Naive B cell (primary cell): Measurements from ENCODE around the gene RNF126. TPM values are rescaled to one million over a fixed set of nuclear protein-coding genes. Genes with fewer than 3 reads are reported as not detected.
"Not testable (repeated sequence)": the region's sequence is repeated elsewhere in the genome, so short reads cannot be mapped to it uniquely, and the experiment has no call there.

Experiments
- ATAC-seq, 2 donors: fragments of 150-1000 bp; cut with Tn5 transposase; 2 replicates each; pipeline ENCODE4 v1.10.0; 2021; ENCODE audit warnings: low read depth in 2 of 2, mild to moderate bottlenecking in 2 of 2, moderate library complexity in 2 of 2
- DNase-seq: peaks from one replicate; pipeline ENCODE4 v3.0.0; 2022
- H3K27ac Mint-ChIP-seq, 6 donors: one replicate each; pipeline ENCODE4 v1.8.0; 2020 to 2022; ENCODE audit warnings: mild to moderate bottlenecking in 6 of 6, mixed read lengths in 6 of 6, moderate library complexity in 5 of 6, inconsistent platforms in 2 of 6
- H3K27me3 Mint-ChIP-seq, 3 donors: one replicate each; pipeline ENCODE4 v1.8.0; 2021 to 2022; ENCODE audit warnings: mixed read lengths in 3 of 3, mild to moderate bottlenecking in 1 of 3
- H3K36me3 Mint-ChIP-seq, 2 donors: one replicate each; pipeline ENCODE4 v1.8.0; 2020 to 2022; ENCODE audit warnings: mixed read lengths in 2 of 2, inconsistent platforms in 1 of 2, mild to moderate bottlenecking in 1 of 2
- H3K4me1 Mint-ChIP-seq, 3 donors: one replicate each; pipeline ENCODE4 v1.8.0; 2020 to 2022; ENCODE audit warnings: mixed read lengths in 3 of 3, inconsistent platforms in 1 of 3, mild to moderate bottlenecking in 1 of 3, moderate library complexity in 1 of 3
- H3K4me3 Mint-ChIP-seq, 8 donors: one replicate each; pipeline ENCODE4 v1.8.0; 2020 to 2022; ENCODE audit warnings: mild to moderate bottlenecking in 8 of 8, mixed read lengths in 8 of 8, moderate library complexity in 8 of 8, inconsistent platforms in 2 of 8
- H3K9me3 Mint-ChIP-seq, 7 donors: one replicate each; pipeline ENCODE4 v1.8.0; 2020 to 2022; ENCODE audit warnings: mixed read lengths in 7 of 7, mild to moderate bottlenecking in 5 of 7, inconsistent platforms in 2 of 7, moderate library complexity in 1 of 7
- polyA plus RNA-seq, 6 donors: library from polyadenylated mRNA; unstranded; fragments of 300-500 nt; fragmentation: Illumina TruSeq; gene quantifications; one replicate each; pipeline ENCODE4 v1.2.3, GENCODE V29; 2021; ENCODE audit warnings: low read depth in 6 of 6

Gene RNF126
- polyA plus RNA-seq, 6 donors from 2014 or later = 51.0 to 72.4 (median 59.1) TPM

GRCh38 chr19:666985-667573 is 4.1 kb upstream of the RNF126 start:
- Mint-ChIP-seq H3K4me1 (peaks cover 7 to 22% (median 22%) of the 10 kb centered on the region in 3 donors), H3K27me3 (peaks cover 0 to 16% (median 5%) of the 10 kb centered on the region in 3 donors), H3K27ac (peak overlapping the region in 1 of 6 donors; percentile 70), H3K4me3 (peak overlapping the region in 1 of 8 donors; percentile 15)
- H3K36me3 Mint-ChIP-seq, ATAC-seq, DNase-seq, H3K9me3 Mint-ChIP-seq: not testable (repeated sequence)

GRCh38 chr19:664913-665443 is 2.0 kb upstream of the RNF126 start:
- H3K36me3 Mint-ChIP-seq = no peaks in the 10 kb centered on the region
- H3K27me3 Mint-ChIP-seq = peaks cover 0 to 16% (median 5%) of the 10 kb centered on the region in 3 donors
- peak overlapping the region in 5 of 6 donors; percentile 39 to 92 (median 75) for H3K27ac Mint-ChIP-seq
- H3K9me3 Mint-ChIP-seq = peaks cover 0 to 3% (median 0%) of the 10 kb centered on the region in 7 donors
- DNase-seq = peak; percentile 73
- H3K4me1 Mint-ChIP-seq = peaks cover 23 to 42% (median 37%) of the 10 kb centered on the region in 3 donors
- H3K4me3 Mint-ChIP-seq = peak overlapping the region; percentile 60 to 97 (median 76)
- ATAC-seq = peak; percentile 10 to 15

- no peaks in the 10 kb centered on the region for H3K9me3 Mint-ChIP-seq
- H3K4me1 Mint-ChIP-seq = peaks cover 23 to 48% (median 42%) of the 10 kb centered on the region in 3 donors
- H3K27ac Mint-ChIP-seq = peak overlapping the region; percentile 72 to 97 (median 90)
- ATAC-seq (no peak), DNase-seq (no peak)
- peak overlapping the region; percentile 77 to 97 (median 85) for H3K4me3 Mint-ChIP-seq
- H3K27me3 Mint-ChIP-seq = peaks cover 0 to 10% (median 0%) of the 10 kb centered on the region in 3 donors
- no peaks in the 10 kb centered on the region for H3K36me3 Mint-ChIP-seq
Observed at GRCh38 chr19:663682-664117, 686 bp upstream of the RNF126 start.

- H3K27ac Mint-ChIP-seq = peak overlapping the region; percentile 89 to 99 (median 98)
- H3K4me1 Mint-ChIP-seq = peaks cover 23 to 52% (median 45%) of the 10 kb centered on the region in 3 donors
Observed at GRCh38 chr19:662207-662961, 630 bp downstream of the RNF126 start.

GRCh38 chr19:661427-662196 is 1.4 kb downstream of the RNF126 start:
- Mint-ChIP-seq H3K9me3 (no peaks in the 10 kb centered on the region), H3K4me3 (peak overlapping the region; percentile 93 to 100 (median 98)), H3K27ac (peak overlapping the region; percentile 89 to 99 (median 98)), H3K4me1 (peaks cover 23 to 52% (median 48%) of the 10 kb centered on the region in 3 donors), H3K36me3 (no peaks in the 10 kb centered on the region), H3K27me3 (peaks cover 0 to under 1% (median 0%) of the 10 kb centered on the region in 3 donors)
- peak; percentile 52 to 53 for ATAC-seq
- DNase-seq = peak; percentile 66

More at GRCh38 chr19:662207-662961, 630 bp downstream of the RNF126 start:
- H3K4me3 Mint-ChIP-seq = peak overlapping the region; percentile 93 to 100 (median 98)
- no peaks in the 10 kb centered on the region for H3K9me3 Mint-ChIP-seq
- peaks cover 0 to 6% (median 0%) of the 10 kb centered on the region in 3 donors for H3K27me3 Mint-ChIP-seq
- peak; percentile 39 to 45 for ATAC-seq
- no peaks in the 10 kb centered on the region for H3K36me3 Mint-ChIP-seq
- peak; percentile 73 for DNase-seq

- DNase-seq = no peak
- peaks cover 28 to 59% (median 53%) of the 10 kb centered on the region in 3 donors for H3K4me1 Mint-ChIP-seq
- no peaks in the 10 kb centered on the region for H3K9me3 Mint-ChIP-seq
- no peaks in the 10 kb centered on the region for H3K27me3 Mint-ChIP-seq
- peak overlapping the region; percentile 93 to 100 (median 98) for H3K4me3 Mint-ChIP-seq
- H3K27ac Mint-ChIP-seq = peak overlapping the region; percentile 89 to 99 (median 98)
- ATAC-seq = no peak
- no peaks in the 10 kb centered on the region for H3K36me3 Mint-ChIP-seq
Observed at GRCh38 chr19:660793-661426, 2.1 kb downstream of the RNF126 start.

GRCh38 chr19:658916-659839 is 3.8 kb downstream of the RNF126 start:
- H3K27me3 Mint-ChIP-seq = no peaks in the 10 kb centered on the region
- no peaks in the 10 kb centered on the region for H3K36me3 Mint-ChIP-seq
- ATAC-seq = no peak
- H3K9me3 Mint-ChIP-seq = no peaks in the 10 kb centered on the region
- DNase-seq = no peak
- peak overlapping the region in 5 of 6 donors; percentile 77 to 98 (median 95) for H3K27ac Mint-ChIP-seq
- peak overlapping the region in 6 of 8 donors; percentile 47 to 97 (median 94) for H3K4me3 Mint-ChIP-seq
- peaks cover 37 to 63% (median 53%) of the 10 kb centered on the region in 3 donors for H3K4me1 Mint-ChIP-seq

GRCh38 chr19:658059-658839 is 4.8 kb downstream of the RNF126 start:
- Mint-ChIP-seq H3K9me3 (no peaks in the 10 kb centered on the region), H3K4me1 (peaks cover 33 to 61% (median 45%) of the 10 kb centered on the region in 3 donors), H3K27ac (peak overlapping the region in 2 of 6 donors; percentile 38 to 95), H3K36me3 (no peaks in the 10 kb centered on the region), H3K27me3 (no peaks in the 10 kb centered on the region), H3K4me3 (peak overlapping the region in 5 of 8 donors; percentile 38 to 97 (median 57))
- ATAC-seq (no peak), DNase-seq (no peak)

- Mint-ChIP-seq H3K36me3 (no peaks in the 10 kb centered on the region), H3K27ac (peak overlapping the region in 1 of 6 donors; percentile 9), H3K4me1 (peaks cover 33 to 61% (median 45%) of the 10 kb centered on the region in 3 donors), H3K27me3 (no peaks in the 10 kb centered on the region), H3K4me3 (peak overlapping the region in 1 of 8 donors; percentile 7), H3K9me3 (no peaks in the 10 kb centered on the region)
- no peak for DNase-seq
- no peak for ATAC-seq
Observed at GRCh38 chr19:657611-658010, 5.4 kb downstream of the RNF126 start.

GRCh38 chr19:656751-657559 is 6.1 kb downstream of the RNF126 start:
- Mint-ChIP-seq H3K9me3 (no peaks in the 10 kb centered on the region), H3K36me3 (no peaks in the 10 kb centered on the region), H3K4me1 (peaks cover 33 to 59% (median 45%) of the 10 kb centered on the region in 3 donors), H3K27me3 (no peaks in the 10 kb centered on the region), H3K27ac (peak overlapping the region in 1 of 6 donors; percentile 71), H3K4me3 (peak overlapping the region in 1 of 8 donors; percentile 7)
- ATAC-seq = no peak
- no peak for DNase-seq
